HPDE6-E6E7 (cell line): ENCODE measurements around the gene PARP3.

ENCODE experiments used
- DNase-seq: peaks from one replicate; pipeline ENCODE4 v3.0.0; 2011; ENCODE audit warnings: missing footprints; ENCODE audit errors: extremely low spot score

PARP3 gene

GRCh38 chr3:51948016-51948580 lies 5.9 kb downstream of the PARP3 start:
- no peak for DNase-seq

- no peak for DNase-seq
These were observed 7.0 kb downstream of the PARP3 start for GRCh38 chr3:51949121-51949520.

GRCh38 chr3:51950899-51951298 lies 8.7 kb downstream of the PARP3 start:
- DNase-seq = no peak

- DNase-seq = no peak
These were observed 11.3 kb downstream of the PARP3 start for GRCh38 chr3:51953445-51953844.

- no peak for DNase-seq
These were observed 11.9 kb downstream of the PARP3 start for GRCh38 chr3:51954105-51954504.

GRCh38 chr3:51954713-51955112 lies 12.6 kb downstream of the PARP3 start:
- no peak for DNase-seq

- no peak for DNase-seq
These were observed 13.2 kb downstream of the PARP3 start, which contains the start of gene GPR62 for GRCh38 chr3:51955175-51955892. TSS of gene GPR62 (plus strand) at chr3:51955381. CDS start at chr3:51955653, 272 bp downstream.

GRCh38 chr3:51955893-51956770 lies 14.0 kb downstream of the PARP3 start:
- no peak for DNase-seq

GRCh38 chr3:51957520-51958205 lies 15.5 kb downstream of the PARP3 start:
- no peak for DNase-seq

- no peak for DNase-seq
These were observed 16.7 kb downstream of the PARP3 start for GRCh38 chr3:51958603-51959521.

GRCh38 chr3:51959651-51960050 lies 17.5 kb downstream of the PARP3 start:
- DNase-seq = no peak

- DNase-seq = no peak
These were observed 18.2 kb downstream of the PARP3 start for GRCh38 chr3:51960386-51960785.

- DNase-seq = no peak
These were observed 18.8 kb downstream of the PARP3 start for GRCh38 chr3:51961011-51961410.

- DNase-seq = no peak
These were observed 19.7 kb downstream of the PARP3 start for GRCh38 chr3:51961602-51962569.

- no peak for DNase-seq
These were observed 20.8 kb downstream of the PARP3 start for GRCh38 chr3:51962854-51963530.

GRCh38 chr3:51963951-51964451 lies 21.8 kb downstream of the PARP3 start:
- no peak for DNase-seq

- DNase-seq = no peak
These were observed 22.4 kb downstream of the PARP3 start for GRCh38 chr3:51964521-51964920.

GRCh38 chr3:51966016-51966415 lies 23.9 kb downstream of the PARP3 start:
- DNase-seq = no peak

GRCh38 chr3:51966486-51966885 lies 24.3 kb downstream of the PARP3 start:
- DNase-seq = no peak
